H9 (cell line): ENCODE measurements around the gene PIK3CD. TPM values are rescaled to one million over a fixed set of nuclear protein-coding genes. Genes with fewer than 3 reads are reported as not detected.

Experiments
- DNase-seq: peaks from one replicate; pipeline ENCODE4 v3.0.0-alpha.2; 2017
- H2AFZ ChIP-seq: one replicate; pipeline ENCODE4 v1.6.1; 2013; ENCODE audit warnings: mild to moderate bottlenecking, low read length, control low read depth, moderate library complexity
- H2AK5ac ChIP-seq: 2 replicates; pipeline ENCODE4 v1.6.1; 2013; ENCODE audit warnings: low read length, control low read depth, mixed read lengths; ENCODE audit not compliant: insufficient read length
- H2BK120ac ChIP-seq: one replicate; pipeline ENCODE4 v1.6.1; 2013; ENCODE audit warnings: low read depth, mild to moderate bottlenecking, low read length, control low read depth, inconsistent platforms; ENCODE audit not compliant: poor library complexity, severe bottlenecking
- H2BK12ac ChIP-seq: 2 replicates; pipeline ENCODE4 v1.6.1; 2013; ENCODE audit warnings: low read length, control low read depth, mixed read lengths, low read depth; ENCODE audit not compliant: insufficient read length
- H2BK15ac ChIP-seq: 2 replicates; pipeline ENCODE4 v1.6.1; 2013; ENCODE audit warnings: low read depth, low read length, control low read depth
- H2BK20ac ChIP-seq: one replicate; pipeline ENCODE4 v1.6.1; 2013; ENCODE audit warnings: low read depth, mild to moderate bottlenecking, low read length, control low read depth, inconsistent platforms; ENCODE audit not compliant: poor library complexity, severe bottlenecking
- H2BK5ac ChIP-seq: 2 replicates; pipeline ENCODE4 v1.6.1; 2013; ENCODE audit warnings: low read length, control low read depth, mixed read lengths; ENCODE audit not compliant: insufficient read length
- H3K14ac ChIP-seq: 2 replicates; pipeline ENCODE4 v1.6.1; 2013; ENCODE audit warnings: low read length, control low read depth; ENCODE audit not compliant: insufficient read depth
- H3K18ac ChIP-seq: 2 replicates; pipeline ENCODE4 v1.6.1; 2013; ENCODE audit warnings: low read depth, mild to moderate bottlenecking, mixed read lengths, low read length, control low read depth; ENCODE audit not compliant: insufficient read length
- H3K23ac ChIP-seq: 2 replicates; pipeline ENCODE4 v1.6.1; 2013; ENCODE audit warnings: low read length, control low read depth, mixed read lengths, low read depth; ENCODE audit not compliant: insufficient read length
- H3K23me2 ChIP-seq: 2 replicates; pipeline ENCODE4 v1.6.1; 2013; ENCODE audit warnings: low read depth, mild to moderate bottlenecking, mixed read lengths, low read length, control low read depth; ENCODE audit not compliant: insufficient read length, poor library complexity, severe bottlenecking
- H3K27ac ChIP-seq: 2 replicates; pipeline ENCODE4 v1.5.1; 2013; ENCODE audit warnings: low read length, control low read depth, mixed read lengths, low read depth; ENCODE audit not compliant: insufficient read length
- H3K27me3 ChIP-seq: 2 replicates; pipeline ENCODE4 v1.6.1; 2013; ENCODE audit warnings: low read length, control low read depth, inconsistent platforms; ENCODE audit not compliant: insufficient read depth
- H3K4ac ChIP-seq: 2 replicates; pipeline ENCODE4 v1.6.1; 2013; ENCODE audit warnings: low read depth, mild to moderate bottlenecking, control low read depth, inconsistent platforms, low read length, moderate library complexity
- H3K4me1 ChIP-seq: 2 replicates; pipeline ENCODE4 v1.6.1; 2013; ENCODE audit warnings: low read length, control low read depth, inconsistent platforms; ENCODE audit not compliant: insufficient read depth
- H3K4me2 ChIP-seq: 2 replicates; pipeline ENCODE4 v1.6.1; 2013; ENCODE audit warnings: low read length, control low read depth, mixed read lengths; ENCODE audit not compliant: insufficient read length, insufficient read depth
- H3K56ac ChIP-seq: 2 replicates; pipeline ENCODE4 v1.6.1; 2013; ENCODE audit warnings: low read depth, mild to moderate bottlenecking, mixed read lengths, low read length, control low read depth; ENCODE audit not compliant: insufficient read length
- H3K79me1 ChIP-seq: 2 replicates; pipeline ENCODE4 v1.6.1; 2013; ENCODE audit warnings: low read depth, mild to moderate bottlenecking, moderate library complexity, low read length, control low read depth, inconsistent platforms; ENCODE audit not compliant: insufficient read depth, poor library complexity, severe bottlenecking
- H3K79me2 ChIP-seq: 2 replicates; pipeline ENCODE4 v1.6.1; 2013; ENCODE audit warnings: low read length, control low read depth, inconsistent platforms; ENCODE audit not compliant: insufficient read depth
- H3K9ac ChIP-seq: 2 replicates; pipeline ENCODE4 v1.6.1; 2013; ENCODE audit warnings: low read length, control low read depth, mixed read lengths; ENCODE audit not compliant: insufficient read length; ENCODE audit errors: extremely low read depth
- H3K9me3 ChIP-seq: one replicate; pipeline ENCODE4 v1.6.1; 2013; ENCODE audit warnings: low read depth, low read length, inconsistent platforms; ENCODE audit not compliant: control insufficient read depth
- H3T11ph ChIP-seq: one replicate; pipeline ENCODE4 v1.6.1; 2013; ENCODE audit warnings: mild to moderate bottlenecking, low read length, control low read depth, inconsistent platforms
- H4K20me1 ChIP-seq: one replicate; pipeline ENCODE4 v1.6.1; 2013; ENCODE audit not compliant: control insufficient read depth, insufficient read length, insufficient read depth
- H4K5ac ChIP-seq: 2 replicates; pipeline ENCODE4 v1.6.1; 2013; ENCODE audit warnings: low read depth, mild to moderate bottlenecking, mixed read lengths, low read length, control low read depth; ENCODE audit not compliant: insufficient read length
- H4K8ac ChIP-seq: replicated peaks from 2 replicates; pipeline ENCODE4 v1.6.1; 2013; ENCODE audit warnings: low read length, control low read depth, mixed read lengths, low read depth; ENCODE audit not compliant: insufficient read length
- H4K91ac ChIP-seq: 2 replicates; pipeline ENCODE4 v1.6.1; 2013; ENCODE audit warnings: low read depth, mild to moderate bottlenecking, moderate library complexity, mixed read lengths, low read length, control low read depth; ENCODE audit not compliant: insufficient read length
- H3K27ac Mint-ChIP-seq, 3 experiments: 2 replicates in 2 of 3; 3 replicates in 1 of 3; pipeline ENCODE4 v1.8.0; 2020 to 2021; ENCODE audit warnings: mixed read lengths in 3 of 3, mild to moderate bottlenecking in 1 of 3, moderate library complexity in 1 of 3
- H3K27me3 Mint-ChIP-seq: 2 replicates; pipeline ENCODE4 v1.8.0; 2021; ENCODE audit warnings: low read depth, mild to moderate bottlenecking, moderate library complexity, mixed read lengths
- H3K36me3 Mint-ChIP-seq, 3 experiments: 2 replicates in 2 of 3; 3 replicates in 1 of 3; pipeline ENCODE4 v1.8.0; 2020 to 2021; ENCODE audit warnings: low read depth in 3 of 3, mixed read lengths in 3 of 3; ENCODE audit not compliant: insufficient read depth in 1 of 3
- H3K4me1 Mint-ChIP-seq, 2 experiments: 2 replicates each; pipeline ENCODE4 v1.8.0; 2020; ENCODE audit warnings: mixed read lengths in 2 of 2
- H3K4me3 Mint-ChIP-seq, 2 experiments: 2 replicates in 1 of 2; 3 replicates in 1 of 2; pipeline ENCODE4 v1.8.0; 2020 to 2021; ENCODE audit warnings: mild to moderate bottlenecking in 2 of 2, mixed read lengths in 2 of 2, moderate library complexity in 1 of 2
- H3K9me3 Mint-ChIP-seq, 2 experiments: 2 replicates in 1 of 2; 3 replicates in 1 of 2; pipeline ENCODE4 v1.8.0; 2020; ENCODE audit warnings: mild to moderate bottlenecking in 2 of 2, mixed read lengths in 2 of 2, moderate library complexity in 1 of 2
- WGBS: extraction: QIAGEN DNeasy Blood & Tissue Kit; methylation state at CpG from one replicate; pipeline ENCODE4 v1.1.7; 2013; ENCODE audit warnings: missing lambda C conversion rate, low lambda C conversion rate, mixed read lengths; ENCODE audit not compliant: insufficient read length; ENCODE audit errors: extremely low coverage; 5-methylcytosine and 5-hydroxymethylcytosine counted together
- total RNA-seq: library from RNA; stranded (reverse); gene quantifications from 2 replicates; pipeline ENCODE4 v1.2.1, GENCODE V29; 2021
- TF ChIP-seq, protein P1 (sequence below): fragments of 200-600 bp; sonication (generic); conservative IDR thresholded peaks from 3 replicates; pipeline ENCODE4 v1.8.0; 2021; ENCODE audit warnings: antibody characterized with exemption, mild to moderate bottlenecking

Gene PIK3CD
- total RNA-seq, 1 experiment from 2014 or later: 10.0 TPM

DNA sequence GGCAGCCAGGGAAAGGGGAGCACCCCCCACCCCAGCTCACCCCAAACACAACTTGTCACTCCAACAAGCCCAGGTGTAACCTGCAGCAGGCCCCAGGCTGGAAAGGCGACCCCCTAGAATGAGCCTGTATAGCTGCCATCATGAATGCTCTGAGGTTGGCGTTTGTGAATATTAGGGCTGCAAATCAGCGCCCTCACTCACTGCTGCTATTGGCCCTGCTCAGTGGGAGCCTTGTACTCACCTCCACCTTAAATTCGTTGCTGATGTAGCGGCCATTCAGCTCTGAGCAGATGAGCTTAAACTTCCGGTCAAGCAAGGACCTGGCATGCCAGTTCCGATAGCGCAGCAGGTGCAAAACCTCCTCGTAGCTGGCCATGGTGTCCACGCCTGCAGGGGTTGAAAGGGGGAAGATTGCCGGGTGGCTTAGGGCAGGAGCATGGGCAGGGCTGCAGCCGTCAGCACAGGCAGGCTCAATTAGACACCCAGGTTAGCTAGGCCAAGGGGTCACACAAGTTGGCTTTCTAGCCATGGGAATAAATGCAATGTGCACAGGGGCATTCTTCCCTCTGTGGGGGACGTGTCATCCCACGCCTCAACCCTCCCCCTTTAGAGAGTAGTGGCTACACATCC is 81.7 kb downstream of the PIK3CD start:
- H2BK5ac ChIP-seq: no peak overlapping the region
- Mint-ChIP-seq H3K4me1 (no peaks in the 10 kb centered on the region), H3K4me3 (peak overlapping the region in 1 of 2 experiments; percentile 44; a peak in 2 of 5 replicates), H3K27me3 (peaks cover 2% of the 10 kb centered on the region; the same call in 1 of the 2 replicates), H3K9me3 (no peaks in the 10 kb centered on the region), H3K27ac (peak overlapping the region in 1 of 3 experiments; percentile 72; a peak in 1 of 7 replicates), H3K36me3 (peaks cover 66 to 95% (median 92%) of the 10 kb centered on the region in 3 experiments)
- H4K91ac ChIP-seq: no peak overlapping the region
- DNase-seq: no peak
- peaks cover 5% of the 10 kb centered on the region for H3K9me3 ChIP-seq
- no CpG with 5 or more reads among the region's 14 CpGs for WGBS
- no peak overlapping the region for H2BK120ac ChIP-seq
- H4K20me1 ChIP-seq: no peaks in the 10 kb centered on the region
- H3K14ac ChIP-seq: no peak overlapping the region
- H2BK12ac ChIP-seq: no peak overlapping the region
- H3K4me2 ChIP-seq: no peak overlapping the region
- H3K27me3 ChIP-seq: no peaks in the 10 kb centered on the region
- H3K56ac ChIP-seq: no peak overlapping the region
- H2AFZ ChIP-seq: no peak overlapping the region
- no peak overlapping the region for H3K18ac ChIP-seq
- no peak overlapping the region for H3K4ac ChIP-seq
- no peaks in the 10 kb centered on the region for H3K23me2 ChIP-seq
- H3K23ac ChIP-seq: no peak overlapping the region
- no peak overlapping the region for H3K9ac ChIP-seq
- no peak overlapping the region for H4K8ac ChIP-seq
- H2AK5ac ChIP-seq: no peak overlapping the region
- no peaks in the 10 kb centered on the region for H3K4me1 ChIP-seq
- TF ChIP-seq, protein P1, sequence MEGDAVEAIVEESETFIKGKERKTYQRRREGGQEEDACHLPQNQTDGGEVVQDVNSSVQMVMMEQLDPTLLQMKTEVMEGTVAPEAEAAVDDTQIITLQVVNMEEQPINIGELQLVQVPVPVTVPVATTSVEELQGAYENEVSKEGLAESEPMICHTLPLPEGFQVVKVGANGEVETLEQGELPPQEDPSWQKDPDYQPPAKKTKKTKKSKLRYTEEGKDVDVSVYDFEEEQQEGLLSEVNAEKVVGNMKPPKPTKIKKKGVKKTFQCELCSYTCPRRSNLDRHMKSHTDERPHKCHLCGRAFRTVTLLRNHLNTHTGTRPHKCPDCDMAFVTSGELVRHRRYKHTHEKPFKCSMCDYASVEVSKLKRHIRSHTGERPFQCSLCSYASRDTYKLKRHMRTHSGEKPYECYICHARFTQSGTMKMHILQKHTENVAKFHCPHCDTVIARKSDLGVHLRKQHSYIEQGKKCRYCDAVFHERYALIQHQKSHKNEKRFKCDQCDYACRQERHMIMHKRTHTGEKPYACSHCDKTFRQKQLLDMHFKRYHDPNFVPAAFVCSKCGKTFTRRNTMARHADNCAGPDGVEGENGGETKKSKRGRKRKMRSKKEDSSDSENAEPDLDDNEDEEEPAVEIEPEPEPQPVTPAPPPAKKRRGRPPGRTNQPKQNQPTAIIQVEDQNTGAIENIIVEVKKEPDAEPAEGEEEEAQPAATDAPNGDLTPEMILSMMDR: no peak
- H4K5ac ChIP-seq: no peak overlapping the region
- H3K79me2 ChIP-seq: no peaks in the 10 kb centered on the region
- H3K27ac ChIP-seq: no peak overlapping the region
- no peak overlapping the region for H2BK20ac ChIP-seq
- no peaks in the 10 kb centered on the region for H3K79me1 ChIP-seq
- no peak overlapping the region for H3T11ph ChIP-seq
- H2BK15ac ChIP-seq: no peak overlapping the region
